CD4-positive, alpha-beta T cell (primary cell): ENCODE results near the gene RAI1. TPM values are rescaled to one million over a fixed set of nuclear protein-coding genes. Genes with fewer than 3 reads are reported as not detected.
A peak's percentile ranks its signal among the peaks of the same experiment; 100 is the strongest.
"Not testable (repeated sequence)": the region's sequence is repeated elsewhere in the genome, so short reads cannot be mapped to it uniquely, and the experiment has no call there.

ENCODE experiments used
- ATAC-seq: fragments of 200-7000 bp; cut with Tn5 transposase; one replicate; pipeline ENCODE4 v1.10.0; 2022; ENCODE audit warnings: mild to moderate bottlenecking; ENCODE audit not compliant: poor library complexity
- CTCF ChIA-PET: fragments of 350-600 bp; sonication (Branson Sonifier 250); formaldehyde crosslinking; loops from one replicate; lab custom pipeline; 2021; ENCODE audit warnings: antibody characterized with exemption, inconsistent platforms; lab: Charles Lee
- POLR2A ChIA-PET: fragments of 350-600 bp; sonication (Branson Sonifier 250); formaldehyde crosslinking; loops from one replicate; lab custom pipeline; 2021; ENCODE audit warnings: antibody characterized with exemption, inconsistent platforms; lab: Charles Lee
- DNase-seq, 14 experiments: peaks; one replicate each; pipeline ENCODE4 v3.0.0-alpha.2; 2013 to 2020; ENCODE audit warnings: mixed read lengths in 2 of 14
- H3K27ac ChIP-seq, 2 donors: one replicate each; pipeline versions ENCODE4 v1.5.1 to v1.7.0; 2013; ENCODE audit warnings: low read length in 2 of 2, low read depth in 1 of 2, mild to moderate bottlenecking in 1 of 2
- H3K27me3 ChIP-seq, 2 experiments: 1 replicate in 1 of 2; 2 replicates in 1 of 2; pipeline versions ENCODE4 v1.6.1 to v1.7.0; 2013; ENCODE audit warnings: low read length in 2 of 2, control low read depth in 1 of 2, mild to moderate bottlenecking in 1 of 2, moderate library complexity in 1 of 2; ENCODE audit not compliant: insufficient read depth in 2 of 2, control insufficient read depth in 1 of 2
- H3K36me3 ChIP-seq: one replicate; pipeline ENCODE4 v1.6.1; 2013; ENCODE audit warnings: low read length, control low read depth; ENCODE audit not compliant: insufficient read depth
- H3K4me1 ChIP-seq: one replicate; pipeline ENCODE4 v1.6.1; 2013; ENCODE audit warnings: low read length, control low read depth; ENCODE audit not compliant: insufficient read depth
- H3K4me3 ChIP-seq: one replicate; pipeline ENCODE4 v1.5.1; 2013; ENCODE audit warnings: mild to moderate bottlenecking, low read length, moderate library complexity
- H3K9me3 ChIP-seq, 2 experiments: 1 replicate in 1 of 2; 2 replicates in 1 of 2; pipeline versions ENCODE4 v1.6.1 to v1.7.0; 2013; ENCODE audit warnings: low read length in 2 of 2, mild to moderate bottlenecking in 2 of 2, control low read depth in 1 of 2, moderate library complexity in 1 of 2; ENCODE audit not compliant: control insufficient read depth in 1 of 2, insufficient read depth in 1 of 2
- H3K27ac Mint-ChIP-seq: one replicate; pipeline ENCODE4 v1.8.0; 2020; ENCODE audit warnings: mixed read lengths
- H3K27me3 Mint-ChIP-seq: one replicate; pipeline ENCODE4 v1.8.0; 2021; ENCODE audit warnings: mixed read lengths
- H3K36me3 Mint-ChIP-seq: one replicate; pipeline ENCODE4 v1.8.0; 2021; ENCODE audit warnings: low read depth, mixed read lengths
- H3K4me1 Mint-ChIP-seq: one replicate; pipeline ENCODE4 v1.8.0; 2021; ENCODE audit warnings: low read depth, mixed read lengths
- H3K4me3 Mint-ChIP-seq: one replicate; pipeline ENCODE4 v1.8.0; 2020; ENCODE audit warnings: mild to moderate bottlenecking, mixed read lengths
- H3K9me3 Mint-ChIP-seq: one replicate; pipeline ENCODE4 v1.8.0; 2020; ENCODE audit warnings: mixed read lengths
- CTCF ChIP-seq: fragments of 200-600 bp; IDR thresholded peaks from one replicate; pipeline ENCODE4 v1.8.0; 2022; ENCODE audit warnings: antibody characterized with exemption, mild to moderate bottlenecking
- intact Hi-C, 2 experiments: fragments of 100-400 bp; cut with DNase I in 1 of 2; cut with micrococcal nuclease in 1 of 2; formaldehyde crosslinking; loops; one replicate each; pipeline versions ENCODE4 v1.15.1 to v1.9.0; 2023 to 2025; cut with DNase I, micrococcal nuclease
- total RNA-seq, 174 experiments: library from RNA in 2 of 174; stranded (reverse) in 2 of 174; gene quantifications; one replicate each; pipeline ENCODE4 v1.2.3 and lab custom pipeline; 2021 to 2026

The RAI1 gene
- total RNA-seq, 2 experiments from 2014 or later = 19.3 to 25.2 TPM

GRCh38 chr17:17635126-17635525, 46.1 kb upstream of the RAI1 start:
- DNase-seq = no peak
- no peaks in the 10 kb centered on the region for H3K9me3 Mint-ChIP-seq
- no peaks in the 10 kb centered on the region for H3K36me3 Mint-ChIP-seq
- no peaks in the 10 kb centered on the region for H3K27me3 ChIP-seq
- no peak overlapping the region for H3K27ac ChIP-seq
- no peak overlapping the region for H3K4me3 ChIP-seq
- H3K27ac Mint-ChIP-seq = no peak overlapping the region
- no peaks in the 10 kb centered on the region for H3K9me3 ChIP-seq
- intact Hi-C loops = no loop called here
- no peak overlapping the region for H3K4me3 Mint-ChIP-seq
- ChIA-PET POLR2A (no interaction called here), CTCF (no interaction called here)
- H3K4me1 Mint-ChIP-seq = no peaks in the 10 kb centered on the region
- no peak for TF ChIP-seq CTCF
- H3K4me1 ChIP-seq = no peaks in the 10 kb centered on the region
- no peaks in the 10 kb centered on the region for H3K27me3 Mint-ChIP-seq
- no peaks in the 10 kb centered on the region for H3K36me3 ChIP-seq
- ATAC-seq = no peak

GRCh38 chr17:17635537-17636271, 45.6 kb upstream of the RAI1 start:
- ATAC-seq, POLR2A ChIA-PET, H3K27me3 Mint-ChIP-seq, H3K4me3 Mint-ChIP-seq, H3K9me3 Mint-ChIP-seq, CTCF ChIA-PET, H3K27me3 ChIP-seq, H3K4me1 Mint-ChIP-seq, H3K36me3 ChIP-seq, intact Hi-C loops, H3K4me1 ChIP-seq, H3K4me3 ChIP-seq, H3K27ac ChIP-seq, H3K36me3 Mint-ChIP-seq, H3K9me3 ChIP-seq, H3K27ac Mint-ChIP-seq: not testable (repeated sequence)
- peak in 1 of 14 experiments; percentile 14 for DNase-seq

- no peak overlapping the region for H3K27ac Mint-ChIP-seq
- H3K36me3 ChIP-seq = no peaks in the 10 kb centered on the region
- TF ChIP-seq CTCF = no peak
- H3K27me3 Mint-ChIP-seq = no peaks in the 10 kb centered on the region
- no peaks in the 10 kb centered on the region for H3K9me3 ChIP-seq
- no peaks in the 10 kb centered on the region for H3K9me3 Mint-ChIP-seq
- no peaks in the 10 kb centered on the region for H3K27me3 ChIP-seq
- CTCF ChIA-PET = no interaction called here
- H3K4me1 Mint-ChIP-seq = no peaks in the 10 kb centered on the region
- intact Hi-C loops = no loop called here
- DNase-seq = no peak
- no peak overlapping the region for H3K4me3 ChIP-seq
- no peaks in the 10 kb centered on the region for H3K36me3 Mint-ChIP-seq
- H3K27ac ChIP-seq = no peak overlapping the region
- POLR2A ChIA-PET = no interaction called here
- ATAC-seq = no peak
- no peak overlapping the region for H3K4me3 Mint-ChIP-seq
- peaks cover under 1% of the 10 kb centered on the region for H3K4me1 ChIP-seq
These were observed 44.9 kb upstream of the RAI1 start for GRCh38 chr17:17636272-17636885.
